GM12865 (cell line): ENCODE data around the gene HINT2.

Experiments used
- DNase-seq: peaks from one replicate; pipeline ENCODE4 v3.0.0; 2010; ENCODE audit warnings: low read depth
- H3K4me3 ChIP-seq: 2 replicates; pipeline ENCODE4 v1.5.1; 2011; ENCODE audit warnings: mild to moderate bottlenecking, low read depth, low read length, control low read depth
- TF ChIP-seq, protein P1 (sequence below): IDR thresholded peaks from 2 replicates; pipeline ENCODE4 v1.5.1; 2011; ENCODE audit warnings: low read length, control low read depth, low read depth, inconsistent platforms; ENCODE audit not compliant: insufficient read depth; ENCODE audit errors: missing control alignments

HINT2 gene

GRCh38 chr9:35847792-35848572, 33.1 kb upstream of the HINT2 start:
- peak overlapping the region; percentile 27 for H3K4me3 ChIP-seq
- DNase-seq, result peak; percentile 93
- TF ChIP-seq, protein P1, sequence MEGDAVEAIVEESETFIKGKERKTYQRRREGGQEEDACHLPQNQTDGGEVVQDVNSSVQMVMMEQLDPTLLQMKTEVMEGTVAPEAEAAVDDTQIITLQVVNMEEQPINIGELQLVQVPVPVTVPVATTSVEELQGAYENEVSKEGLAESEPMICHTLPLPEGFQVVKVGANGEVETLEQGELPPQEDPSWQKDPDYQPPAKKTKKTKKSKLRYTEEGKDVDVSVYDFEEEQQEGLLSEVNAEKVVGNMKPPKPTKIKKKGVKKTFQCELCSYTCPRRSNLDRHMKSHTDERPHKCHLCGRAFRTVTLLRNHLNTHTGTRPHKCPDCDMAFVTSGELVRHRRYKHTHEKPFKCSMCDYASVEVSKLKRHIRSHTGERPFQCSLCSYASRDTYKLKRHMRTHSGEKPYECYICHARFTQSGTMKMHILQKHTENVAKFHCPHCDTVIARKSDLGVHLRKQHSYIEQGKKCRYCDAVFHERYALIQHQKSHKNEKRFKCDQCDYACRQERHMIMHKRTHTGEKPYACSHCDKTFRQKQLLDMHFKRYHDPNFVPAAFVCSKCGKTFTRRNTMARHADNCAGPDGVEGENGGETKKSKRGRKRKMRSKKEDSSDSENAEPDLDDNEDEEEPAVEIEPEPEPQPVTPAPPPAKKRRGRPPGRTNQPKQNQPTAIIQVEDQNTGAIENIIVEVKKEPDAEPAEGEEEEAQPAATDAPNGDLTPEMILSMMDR, result no peak

DNA sequence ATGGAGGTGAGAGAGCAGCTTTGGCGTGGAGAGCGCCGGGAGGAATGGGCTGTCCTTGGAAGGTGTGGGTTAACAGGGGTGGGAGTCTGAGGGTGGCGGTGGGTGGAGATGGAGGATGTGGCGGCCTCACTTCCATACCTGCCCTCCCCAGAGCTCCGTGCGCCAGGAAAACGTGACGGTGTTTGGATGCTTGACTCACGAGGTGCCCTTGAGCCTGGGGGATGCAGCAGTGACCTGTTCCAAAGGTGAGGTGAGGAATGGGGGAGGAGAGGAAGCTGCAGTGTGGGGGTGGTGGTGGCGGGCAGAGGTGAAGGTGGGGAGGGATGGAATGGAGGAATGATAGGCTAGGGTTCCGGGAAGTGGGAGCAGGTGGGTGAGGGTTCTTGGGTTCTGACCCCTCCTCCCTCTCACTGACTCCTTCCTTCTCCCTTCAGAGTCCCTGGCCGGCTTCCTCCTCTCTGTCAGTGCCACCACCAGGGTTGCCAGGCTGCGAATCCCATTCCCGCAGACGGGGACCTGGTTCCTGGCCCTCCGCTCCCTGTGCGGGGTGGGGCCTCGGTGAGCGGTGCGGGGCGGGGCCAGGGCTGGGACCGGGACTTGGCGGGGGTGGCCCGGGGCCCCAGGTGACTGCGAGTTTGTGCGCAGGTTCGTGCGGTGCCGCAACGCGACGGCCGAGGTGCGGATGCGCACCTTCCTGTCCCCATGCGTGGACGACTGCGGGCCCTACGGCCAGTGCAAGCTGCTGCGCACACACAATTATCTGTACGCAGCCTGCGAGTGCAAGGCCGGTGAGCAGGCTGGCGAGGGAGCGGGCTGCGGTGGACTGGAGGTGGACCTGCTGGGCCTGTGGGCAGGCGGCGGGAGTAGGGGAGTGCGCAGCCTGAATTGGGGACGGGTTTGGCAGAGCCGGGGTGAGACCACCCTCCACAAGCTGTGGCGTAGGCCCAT, 31.3 kb upstream of the HINT2 start:
- no peak overlapping the region for H3K4me3 ChIP-seq

DNA sequence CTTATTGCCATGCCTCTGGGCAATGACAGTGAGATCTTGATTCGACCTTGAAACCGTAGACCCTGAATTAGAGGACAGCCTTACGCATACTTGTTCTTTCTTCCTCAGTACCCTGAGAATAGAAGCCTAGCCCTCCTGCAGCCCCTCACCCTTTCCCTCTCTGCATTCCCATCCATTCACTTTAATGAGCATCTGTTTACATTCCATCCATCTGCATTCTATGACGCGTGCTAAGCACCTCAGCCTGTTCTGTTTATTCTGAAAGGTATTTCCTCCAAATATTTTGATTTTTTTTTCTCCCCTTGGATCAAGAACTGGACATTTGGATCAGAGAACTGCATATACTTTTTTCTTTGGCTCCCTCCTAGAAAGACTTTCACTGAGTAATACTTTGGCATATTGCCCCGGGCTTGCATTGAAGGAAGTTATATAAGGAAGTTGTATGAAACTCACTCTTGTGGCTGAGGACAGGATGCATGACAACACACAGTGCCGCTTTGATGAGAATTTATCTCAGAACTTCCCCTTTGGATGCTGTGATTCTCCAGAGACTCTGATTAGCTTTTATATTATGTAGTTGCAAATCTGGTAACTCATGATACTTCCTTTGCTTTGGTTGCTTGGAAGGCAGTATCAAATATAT, 29.9 kb upstream of the HINT2 start:
- TF ChIP-seq, protein P1, result no peak
- no peak overlapping the region for H3K4me3 ChIP-seq
- peak; percentile 71 for DNase-seq

More for the DNA sequence above, 31.3 kb upstream of the HINT2 start:
- no peak for DNase-seq
- TF ChIP-seq, protein P1, result no peak

DNA sequence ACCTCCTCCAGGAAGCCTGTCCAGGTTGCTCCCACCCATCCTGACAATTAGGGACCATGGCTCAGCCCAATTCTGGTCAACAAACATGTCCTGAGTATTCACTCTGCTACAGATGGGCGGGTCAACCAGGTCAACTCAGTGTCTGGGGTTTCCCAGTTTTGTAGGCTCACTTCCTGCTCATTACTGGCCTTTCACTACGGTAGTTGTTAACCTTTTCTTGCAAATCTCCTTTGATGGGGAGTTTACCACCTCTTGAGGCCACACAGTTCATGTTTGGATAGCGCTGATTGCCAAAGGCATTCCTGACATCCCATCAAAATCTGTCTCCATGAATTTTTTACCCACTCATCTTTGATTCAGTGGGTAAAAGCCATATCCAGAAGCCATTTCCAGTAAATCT, 28.0 kb upstream of the HINT2 start:
- TF ChIP-seq, protein P1, result no peak
- peak overlapping the region; percentile 8 for H3K4me3 ChIP-seq
- peak; percentile 89 for DNase-seq

GRCh38 chr9:35842020-35842745, 27.3 kb upstream of the HINT2 start:
- H3K4me3 ChIP-seq, result peak overlapping the region; percentile 7; the same call in 1 of the 2 replicates
- peak; percentile 65 for DNase-seq
- TF ChIP-seq, protein P1, result no peak

DNA sequence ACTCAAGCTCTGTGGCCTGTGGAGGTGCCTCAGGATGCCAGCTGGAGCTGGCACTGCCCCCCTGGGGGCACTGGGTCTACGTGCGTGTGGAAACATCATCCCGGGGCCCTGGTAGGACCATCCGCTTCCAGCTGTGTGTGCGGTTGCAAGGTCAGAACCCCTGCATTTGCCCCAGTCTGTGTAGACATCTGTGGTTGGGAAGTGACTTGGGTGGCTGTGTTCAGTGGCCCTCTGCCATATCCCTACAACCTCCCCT, 26.7 kb upstream of the HINT2 start:
- H3K4me3 ChIP-seq, result no peak overlapping the region
- no peak for DNase-seq
- TF ChIP-seq, protein P1, result no peak
